H9 (cell line): ENCODE measurements around the gene SPDL1. TPM values are rescaled to one million over a fixed set of nuclear protein-coding genes. Genes with fewer than 3 reads are reported as not detected.

Experiments
- DNase-seq: peaks from one replicate; pipeline ENCODE4 v3.0.0-alpha.2; 2017
- H2AFZ ChIP-seq: one replicate; pipeline ENCODE4 v1.6.1; 2013; ENCODE audit warnings: mild to moderate bottlenecking, low read length, control low read depth, moderate library complexity
- H2AK5ac ChIP-seq: 2 replicates; pipeline ENCODE4 v1.6.1; 2013; ENCODE audit warnings: low read length, control low read depth, mixed read lengths; ENCODE audit not compliant: insufficient read length
- H2BK120ac ChIP-seq: one replicate; pipeline ENCODE4 v1.6.1; 2013; ENCODE audit warnings: low read depth, mild to moderate bottlenecking, low read length, control low read depth, inconsistent platforms; ENCODE audit not compliant: poor library complexity, severe bottlenecking
- H2BK12ac ChIP-seq: 2 replicates; pipeline ENCODE4 v1.6.1; 2013; ENCODE audit warnings: low read length, control low read depth, mixed read lengths, low read depth; ENCODE audit not compliant: insufficient read length
- H2BK15ac ChIP-seq: 2 replicates; pipeline ENCODE4 v1.6.1; 2013; ENCODE audit warnings: low read depth, low read length, control low read depth
- H2BK20ac ChIP-seq: one replicate; pipeline ENCODE4 v1.6.1; 2013; ENCODE audit warnings: low read depth, mild to moderate bottlenecking, low read length, control low read depth, inconsistent platforms; ENCODE audit not compliant: poor library complexity, severe bottlenecking
- H2BK5ac ChIP-seq: 2 replicates; pipeline ENCODE4 v1.6.1; 2013; ENCODE audit warnings: low read length, control low read depth, mixed read lengths; ENCODE audit not compliant: insufficient read length
- H3K14ac ChIP-seq: 2 replicates; pipeline ENCODE4 v1.6.1; 2013; ENCODE audit warnings: low read length, control low read depth; ENCODE audit not compliant: insufficient read depth
- H3K18ac ChIP-seq: 2 replicates; pipeline ENCODE4 v1.6.1; 2013; ENCODE audit warnings: low read depth, mild to moderate bottlenecking, mixed read lengths, low read length, control low read depth; ENCODE audit not compliant: insufficient read length
- H3K23ac ChIP-seq: 2 replicates; pipeline ENCODE4 v1.6.1; 2013; ENCODE audit warnings: low read length, control low read depth, mixed read lengths, low read depth; ENCODE audit not compliant: insufficient read length
- H3K23me2 ChIP-seq: 2 replicates; pipeline ENCODE4 v1.6.1; 2013; ENCODE audit warnings: low read depth, mild to moderate bottlenecking, mixed read lengths, low read length, control low read depth; ENCODE audit not compliant: insufficient read length, poor library complexity, severe bottlenecking
- H3K27ac ChIP-seq: 2 replicates; pipeline ENCODE4 v1.5.1; 2013; ENCODE audit warnings: low read length, control low read depth, mixed read lengths, low read depth; ENCODE audit not compliant: insufficient read length
- H3K27me3 ChIP-seq: 2 replicates; pipeline ENCODE4 v1.6.1; 2013; ENCODE audit warnings: low read length, control low read depth, inconsistent platforms; ENCODE audit not compliant: insufficient read depth
- H3K4ac ChIP-seq: 2 replicates; pipeline ENCODE4 v1.6.1; 2013; ENCODE audit warnings: low read depth, mild to moderate bottlenecking, control low read depth, inconsistent platforms, low read length, moderate library complexity
- H3K4me1 ChIP-seq: 2 replicates; pipeline ENCODE4 v1.6.1; 2013; ENCODE audit warnings: low read length, control low read depth, inconsistent platforms; ENCODE audit not compliant: insufficient read depth
- H3K4me2 ChIP-seq: 2 replicates; pipeline ENCODE4 v1.6.1; 2013; ENCODE audit warnings: low read length, control low read depth, mixed read lengths; ENCODE audit not compliant: insufficient read length, insufficient read depth
- H3K56ac ChIP-seq: 2 replicates; pipeline ENCODE4 v1.6.1; 2013; ENCODE audit warnings: low read depth, mild to moderate bottlenecking, mixed read lengths, low read length, control low read depth; ENCODE audit not compliant: insufficient read length
- H3K79me1 ChIP-seq: 2 replicates; pipeline ENCODE4 v1.6.1; 2013; ENCODE audit warnings: low read depth, mild to moderate bottlenecking, moderate library complexity, low read length, control low read depth, inconsistent platforms; ENCODE audit not compliant: insufficient read depth, poor library complexity, severe bottlenecking
- H3K79me2 ChIP-seq: 2 replicates; pipeline ENCODE4 v1.6.1; 2013; ENCODE audit warnings: low read length, control low read depth, inconsistent platforms; ENCODE audit not compliant: insufficient read depth
- H3K9ac ChIP-seq: 2 replicates; pipeline ENCODE4 v1.6.1; 2013; ENCODE audit warnings: low read length, control low read depth, mixed read lengths; ENCODE audit not compliant: insufficient read length; ENCODE audit errors: extremely low read depth
- H3K9me3 ChIP-seq: one replicate; pipeline ENCODE4 v1.6.1; 2013; ENCODE audit warnings: low read depth, low read length, inconsistent platforms; ENCODE audit not compliant: control insufficient read depth
- H3T11ph ChIP-seq: one replicate; pipeline ENCODE4 v1.6.1; 2013; ENCODE audit warnings: mild to moderate bottlenecking, low read length, control low read depth, inconsistent platforms
- H4K20me1 ChIP-seq: one replicate; pipeline ENCODE4 v1.6.1; 2013; ENCODE audit not compliant: control insufficient read depth, insufficient read length, insufficient read depth
- H4K5ac ChIP-seq: 2 replicates; pipeline ENCODE4 v1.6.1; 2013; ENCODE audit warnings: low read depth, mild to moderate bottlenecking, mixed read lengths, low read length, control low read depth; ENCODE audit not compliant: insufficient read length
- H4K8ac ChIP-seq: replicated peaks from 2 replicates; pipeline ENCODE4 v1.6.1; 2013; ENCODE audit warnings: low read length, control low read depth, mixed read lengths, low read depth; ENCODE audit not compliant: insufficient read length
- H4K91ac ChIP-seq: 2 replicates; pipeline ENCODE4 v1.6.1; 2013; ENCODE audit warnings: low read depth, mild to moderate bottlenecking, moderate library complexity, mixed read lengths, low read length, control low read depth; ENCODE audit not compliant: insufficient read length
- H3K27ac Mint-ChIP-seq, 3 experiments: 2 replicates in 2 of 3; 3 replicates in 1 of 3; pipeline ENCODE4 v1.8.0; 2020 to 2021; ENCODE audit warnings: mixed read lengths in 3 of 3, mild to moderate bottlenecking in 1 of 3, moderate library complexity in 1 of 3
- H3K27me3 Mint-ChIP-seq: 2 replicates; pipeline ENCODE4 v1.8.0; 2021; ENCODE audit warnings: low read depth, mild to moderate bottlenecking, moderate library complexity, mixed read lengths
- H3K36me3 Mint-ChIP-seq, 3 experiments: 2 replicates in 2 of 3; 3 replicates in 1 of 3; pipeline ENCODE4 v1.8.0; 2020 to 2021; ENCODE audit warnings: low read depth in 3 of 3, mixed read lengths in 3 of 3; ENCODE audit not compliant: insufficient read depth in 1 of 3
- H3K4me1 Mint-ChIP-seq, 2 experiments: 2 replicates each; pipeline ENCODE4 v1.8.0; 2020; ENCODE audit warnings: mixed read lengths in 2 of 2
- H3K4me3 Mint-ChIP-seq, 2 experiments: 2 replicates in 1 of 2; 3 replicates in 1 of 2; pipeline ENCODE4 v1.8.0; 2020 to 2021; ENCODE audit warnings: mild to moderate bottlenecking in 2 of 2, mixed read lengths in 2 of 2, moderate library complexity in 1 of 2
- H3K9me3 Mint-ChIP-seq, 2 experiments: 2 replicates in 1 of 2; 3 replicates in 1 of 2; pipeline ENCODE4 v1.8.0; 2020; ENCODE audit warnings: mild to moderate bottlenecking in 2 of 2, mixed read lengths in 2 of 2, moderate library complexity in 1 of 2
- CTCF ChIP-seq: fragments of 200-600 bp; sonication (generic); conservative IDR thresholded peaks from 3 replicates; pipeline ENCODE4 v1.8.0; 2021; ENCODE audit warnings: antibody characterized with exemption, mild to moderate bottlenecking
- total RNA-seq: library from RNA; stranded (reverse); gene quantifications from 2 replicates; pipeline ENCODE4 v1.2.1, GENCODE V29; 2021

Gene SPDL1
- total RNA-seq, 1 experiment from 2014 or later: 49.4 TPM

GRCh38 chr5:169602535-169602934, 19.0 kb downstream of the SPDL1 start:
- Histone ChIP-seq H3K23me2 (no peaks in the 10 kb centered on the region), H4K8ac (no peak overlapping the region), H2BK120ac (no peak overlapping the region), H3K9me3 (no peaks in the 10 kb centered on the region), H3K56ac (no peak overlapping the region), H4K20me1 (no peaks in the 10 kb centered on the region), H2AK5ac (no peak overlapping the region), H4K91ac (no peak overlapping the region), H3K27me3 (no peaks in the 10 kb centered on the region), H3K14ac (no peak overlapping the region), H2BK5ac (no peak overlapping the region), H2AFZ (no peak overlapping the region), H3K4me1 (no peaks in the 10 kb centered on the region), H3K4me2 (no peak overlapping the region), H3K18ac (no peak overlapping the region), H3K79me2 (no peaks in the 10 kb centered on the region), H2BK20ac (no peak overlapping the region), H3K4ac (no peak overlapping the region), H3T11ph (no peak overlapping the region), H3K27ac (no peak overlapping the region), H3K79me1 (no peaks in the 10 kb centered on the region), H3K23ac (no peak overlapping the region), H3K9ac (no peak overlapping the region), H2BK12ac (no peak overlapping the region), H2BK15ac (no peak overlapping the region), H4K5ac (no peak overlapping the region)
- no peak for TF ChIP-seq CTCF
- Mint-ChIP-seq H3K4me1 (no peaks in the 10 kb centered on the region; a peak in 1 of 4 replicates), H3K36me3 (peaks cover 14 to 68% (median 54%) of the 10 kb centered on the region in 3 experiments; a peak in 6 of 7 replicates), H3K9me3 (no peaks in the 10 kb centered on the region), H3K27me3 (no peaks in the 10 kb centered on the region), H3K4me3 (no peak overlapping the region), H3K27ac (no peak overlapping the region)
- DNase-seq: no peak
